GM23248 (cell line): Measurements from ENCODE around the gene KRT31.

Source experiments
- EZH2 ChIP-seq: fragments of 200-600 bp; sonication (generic); IDR thresholded peaks from 2 replicates; pipeline ENCODE4 v1.6.1; 2018; ENCODE audit warnings: antibody characterized with exemption, mild to moderate bottlenecking; ENCODE audit not compliant: insufficient read depth, poor library complexity, severe bottlenecking
- EZH2phosphoT487 ChIP-seq: fragments of 200-600 bp; sonication (generic); IDR thresholded peaks from 2 replicates; pipeline ENCODE4 v1.6.1; 2018; ENCODE audit warnings: antibody characterized with exemption, moderate library complexity, mild to moderate bottlenecking, low read depth; ENCODE audit not compliant: insufficient read depth

GRCh38 chr17:41390411-41390938, 6.9 kb downstream of the KRT31 start:
- TF ChIP-seq EZH2phosphoT487 (no peak), EZH2 (no peak)
